ENCODE results near the gene PSMG4. TPM values are rescaled to one million over a fixed set of nuclear protein-coding genes. Genes with fewer than 3 reads are reported as not detected.

The PSMG4 gene
- total and polyA plus RNA-seq, 9 of the 15 experiments (the other 6 are each of a cell fraction or from before 2014, with no cell fraction given): 12.9 to 185 (median 52.0) TPM

- TF ChIP-seq MXI1 (IDR thresholded peaks at IDR 0.05; ENCODE audit: low read depth, low read length): no peak
- no peak for TF ChIP-seq ZNF146 (CRISPR knock-in tag; IDR thresholded peaks at IDR 0.05; ENCODE audit: unreplicated experiment)
- no peak for TF ChIP-seq ZNF707 (CRISPR knock-in tag; conservative IDR thresholded peaks at IDR 0.05)
- TF ChIP-seq GTF2B (IDR thresholded peaks at IDR 0.05; ENCODE audit: extremely low read depth, insufficient read length): no peak
- no peak; the same call in 1 of the 2 replicates for TF ChIP-seq LEF1 (IDR thresholded peaks at IDR 0.05)
- TF ChIP-seq TEAD4 (IDR thresholded peaks at IDR 0.05; ENCODE audit: low read length): no peak
- TF ChIP-seq TEAD4 (CRISPR knock-in tag; IDR thresholded peaks at IDR 0.05; ENCODE audit: borderline replicate concordance): no peak
- TF ChIP-seq GTF2A2 (tag; IDR thresholded peaks at IDR 0.05): no peak
- peak; percentile 34; the same call in 1 of the 2 replicates for TF ChIP-seq SMARCA4 (IDR thresholded peaks at IDR 0.05)
- TF ChIP-seq ATF2 (CRISPR knock-in tag; IDR thresholded peaks at IDR 0.05): no peak
- no peak for TF ChIP-seq MTF1 (CRISPR knock-in tag; IDR thresholded peaks at IDR 0.05; ENCODE audit: borderline replicate concordance)
- no peak for TF ChIP-seq NCOA4 (IDR thresholded peaks at IDR 0.05; ENCODE audit: partially characterized antibody)
- no peak for TF ChIP-seq NCOR1 (IDR thresholded peaks at IDR 0.05)
- TF ChIP-seq POLR2G (IDR thresholded peaks at IDR 0.05; ENCODE audit: low read depth, low read length): no peak
- TF ChIP-seq VEZF1 (CRISPR knock-in tag; IDR thresholded peaks at IDR 0.05): no peak; the same call in 1 of the 2 replicates
- TF ChIP-seq BCL6 (CRISPR knock-in tag; IDR thresholded peaks at IDR 0.05): no peak
- no peak for TF ChIP-seq PRMT5 (CRISPR knock-in tag; IDR thresholded peaks at IDR 0.05)
- TF ChIP-seq TAF9B (IDR thresholded peaks at IDR 0.05; ENCODE audit: partially characterized antibody): no peak
- peak; percentile 34; the same call in 1 of the 2 replicates for TF ChIP-seq ARID1B (IDR thresholded peaks at IDR 0.05)
- no peak for TF ChIP-seq FIP1L1 (IDR thresholded peaks at IDR 0.05; ENCODE audit: low read depth, low read length, poor library complexity, severe bottlenecking)
- TF ChIP-seq C11orf30 (IDR thresholded peaks at IDR 0.05; ENCODE audit: low read depth): no peak
- no peak for TF ChIP-seq HDGF (IDR thresholded peaks at IDR 0.05)
- TF ChIP-seq THAP7 (CRISPR knock-in tag; IDR thresholded peaks at IDR 0.05): no peak
Measured at GRCh38 chr6:3228771-3229565, 29.8 kb upstream of the PSMG4 start (continued).
